Hepatocyte (in vitro differentiated cells): ENCODE results near the gene SPIB. TPM values are rescaled to one million over a fixed set of nuclear protein-coding genes. Genes with fewer than 3 reads are reported as not detected.

Experiments
- DNase-seq: peaks from one replicate; pipeline ENCODE4 v3.0.0-alpha.2; 2016; ENCODE audit warnings: low spot score
- H2AFZ ChIP-seq: fragments of 200-600 bp; sonication (generic); 2 replicates; pipeline ENCODE4 v1.6.0; 2016; ENCODE audit warnings: antibody characterized with exemption, mild to moderate bottlenecking
- H3K27ac ChIP-seq: fragments of 200-600 bp; sonication (generic); 2 replicates; pipeline ENCODE4 v1.5.1; 2016; ENCODE audit warnings: mild to moderate bottlenecking
- H3K27me3 ChIP-seq: fragments of 200-600 bp; sonication (generic); 2 replicates; pipeline ENCODE4 v1.6.1; 2016
- H3K36me3 ChIP-seq: fragments of 200-600 bp; sonication (generic); replicated peaks from 2 replicates; pipeline ENCODE4 v1.5.1; 2016; ENCODE audit warnings: low read depth; ENCODE audit not compliant: insufficient read depth
- H3K4me1 ChIP-seq: fragments of 200-600 bp; sonication (generic); 2 replicates; pipeline ENCODE4 v1.5.1; 2016; ENCODE audit warnings: mild to moderate bottlenecking, moderate library complexity; ENCODE audit not compliant: insufficient read depth
- H3K4me2 ChIP-seq: fragments of 200-600 bp; sonication (generic); 2 replicates; pipeline ENCODE4 v1.6.0; 2016
- H3K4me3 ChIP-seq: fragments of 200-600 bp; sonication (generic); 2 replicates; pipeline ENCODE4 v1.5.1; 2016; ENCODE audit warnings: mild to moderate bottlenecking
- H3K79me2 ChIP-seq: fragments of 200-600 bp; sonication (generic); 2 replicates; pipeline ENCODE4 v1.6.0; 2017; ENCODE audit warnings: mild to moderate bottlenecking
- H3K9me2 ChIP-seq: fragments of 200-600 bp; sonication (generic); replicated peaks from 2 replicates; pipeline ENCODE4 v1.6.0; 2017; ENCODE audit warnings: mild to moderate bottlenecking; ENCODE audit not compliant: insufficient read depth
- H3K9me3 ChIP-seq: fragments of 200-600 bp; sonication (generic); 2 replicates; pipeline ENCODE4 v1.5.1; 2016; ENCODE audit warnings: low read depth, mild to moderate bottlenecking
- H4K20me1 ChIP-seq: fragments of 200-600 bp; sonication (generic); 2 replicates; pipeline ENCODE4 v1.6.0; 2016; ENCODE audit warnings: mild to moderate bottlenecking; ENCODE audit not compliant: insufficient read depth, poor library complexity, severe bottlenecking
- EZH2 ChIP-seq: fragments of 200-600 bp; sonication (generic); IDR thresholded peaks from 2 replicates; pipeline ENCODE4 v1.6.1; 2016; ENCODE audit warnings: antibody characterized with exemption, mild to moderate bottlenecking, borderline replicate concordance
- EZH2phosphoT487 ChIP-seq: fragments of 200-600 bp; sonication (generic); IDR thresholded peaks from one replicate; pipeline ENCODE4 v1.6.1; 2018; ENCODE audit warnings: antibody characterized with exemption, mild to moderate bottlenecking, low read depth, moderate library complexity; ENCODE audit not compliant: unreplicated experiment, severe bottlenecking
- WGBS: methylation state at CpG from one replicate; pipeline ENCODE4 v1.1.6; 2016; ENCODE audit warnings: low lambda C conversion rate; ENCODE audit errors: missing lambda C conversion rate; 5-methylcytosine and 5-hydroxymethylcytosine counted together
- polyA plus RNA-seq: library from polyadenylated mRNA; unstranded; fragments of >200 nt; fragmentation: Nextera tagmentation; extraction: Ambion mirVana; gene quantifications from 2 replicates; pipeline ENCODE4 v1.2.1, GENCODE V29; 2016
- total RNA-seq: library from RNA; depleted of rRNA; stranded (reverse); fragments of >200 nt; gene quantifications from 2 replicates; pipeline ENCODE4 v1.2.3, GENCODE V29; 2014
- TF ChIP-seq, protein P1 (sequence below): fragments of 200-600 bp; sonication (generic); IDR thresholded peaks from 2 replicates; pipeline ENCODE4 v1.5.1; 2016; ENCODE audit warnings: antibody characterized with exemption, mild to moderate bottlenecking; ENCODE audit not compliant: poor library complexity

Gene SPIB
- total and polyA plus RNA-seq, 2 experiments from 2014 or later, result 0.63 to 2.8 TPM

DNA sequence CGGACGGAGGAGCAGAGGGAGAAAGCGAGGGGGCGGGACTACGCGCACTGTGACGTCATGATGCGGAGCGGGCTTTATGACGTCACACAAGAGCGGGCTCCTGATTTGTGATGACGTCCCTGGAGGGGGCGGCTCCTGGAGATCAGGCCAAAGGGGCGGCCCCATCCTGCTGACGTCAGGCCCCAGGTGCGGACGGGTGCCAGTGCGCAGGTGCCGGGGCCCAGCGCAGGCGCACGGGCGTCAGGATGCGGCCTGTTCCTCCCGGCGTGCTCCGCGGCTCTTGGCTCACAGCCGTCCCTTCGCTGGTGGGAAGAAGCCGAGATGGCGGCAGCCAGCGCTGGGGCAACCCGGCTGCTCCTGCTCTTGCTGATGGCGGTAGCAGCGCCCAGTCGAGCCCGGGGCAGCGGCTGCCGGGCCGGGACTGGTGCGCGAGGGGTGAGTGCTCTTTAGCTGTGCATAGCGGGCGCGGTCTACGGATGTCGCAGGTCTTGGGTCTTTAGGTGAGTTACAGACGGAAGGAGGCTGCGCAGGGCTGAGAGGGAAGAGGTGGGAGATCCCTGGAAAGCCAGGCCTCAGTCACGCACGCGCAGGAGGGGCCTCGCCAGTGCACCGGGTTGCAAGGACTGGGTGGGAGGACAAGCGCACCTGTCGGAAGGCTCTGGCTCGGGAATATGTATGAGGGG, 57.6 kb downstream of the SPIB start, which contains the start of the genes EMC10 and GARIN5A:
Gene EMC10 (plus strand): TSS at position 284 of the 683 bp plus-strand sequence. CDS start 38 bp downstream, at position 322.
Gene GARIN5A (minus strand): TSS at position 625 of the 683 bp plus-strand sequence. CDS start 460 bp downstream, at position 165.
- H3K27ac ChIP-seq, result peak within 1 kb of the TSS; percentile 94
- no peaks in the 10 kb centered on the region for H3K9me2 ChIP-seq
- no peaks in the 10 kb centered on the region for H3K36me3 ChIP-seq
- 4% methylated on average over 55 of the region's 58 CpGs for WGBS
- peaks cover 34% of the 10 kb centered on the region for H4K20me1 ChIP-seq
- H2AFZ ChIP-seq, result peak within 1 kb of the TSS; percentile 87
- no peaks in the 10 kb centered on the region for H3K9me3 ChIP-seq
- H3K4me2 ChIP-seq, result peak within 1 kb of the TSS; percentile 74
- DNase-seq, result peak; percentile 97
- H3K27me3 ChIP-seq, result no peaks in the 10 kb centered on the region
- H3K4me3 ChIP-seq, result peak within 1 kb of the TSS; percentile 79
- TF ChIP-seq, protein P1, sequence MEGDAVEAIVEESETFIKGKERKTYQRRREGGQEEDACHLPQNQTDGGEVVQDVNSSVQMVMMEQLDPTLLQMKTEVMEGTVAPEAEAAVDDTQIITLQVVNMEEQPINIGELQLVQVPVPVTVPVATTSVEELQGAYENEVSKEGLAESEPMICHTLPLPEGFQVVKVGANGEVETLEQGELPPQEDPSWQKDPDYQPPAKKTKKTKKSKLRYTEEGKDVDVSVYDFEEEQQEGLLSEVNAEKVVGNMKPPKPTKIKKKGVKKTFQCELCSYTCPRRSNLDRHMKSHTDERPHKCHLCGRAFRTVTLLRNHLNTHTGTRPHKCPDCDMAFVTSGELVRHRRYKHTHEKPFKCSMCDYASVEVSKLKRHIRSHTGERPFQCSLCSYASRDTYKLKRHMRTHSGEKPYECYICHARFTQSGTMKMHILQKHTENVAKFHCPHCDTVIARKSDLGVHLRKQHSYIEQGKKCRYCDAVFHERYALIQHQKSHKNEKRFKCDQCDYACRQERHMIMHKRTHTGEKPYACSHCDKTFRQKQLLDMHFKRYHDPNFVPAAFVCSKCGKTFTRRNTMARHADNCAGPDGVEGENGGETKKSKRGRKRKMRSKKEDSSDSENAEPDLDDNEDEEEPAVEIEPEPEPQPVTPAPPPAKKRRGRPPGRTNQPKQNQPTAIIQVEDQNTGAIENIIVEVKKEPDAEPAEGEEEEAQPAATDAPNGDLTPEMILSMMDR, result no peak
- TF ChIP-seq EZH2phosphoT487, result no peak
- peaks cover 22% of the 10 kb centered on the region for H3K79me2 ChIP-seq
- H3K4me1 ChIP-seq, result peaks cover 6% of the 10 kb centered on the region

GRCh38 chr19:50476907-50477238, 58.1 kb downstream of the SPIB start:
- H3K9me3 ChIP-seq, result no peaks in the 10 kb centered on the region
- TF ChIP-seq, protein P1, result no peak
- TF ChIP-seq EZH2, result no peak
- TF ChIP-seq EZH2phosphoT487, result no peak
- H3K4me1 ChIP-seq, result peaks cover 6% of the 10 kb centered on the region
- H2AFZ ChIP-seq, result peak overlapping the region; percentile 87
- peaks cover 22% of the 10 kb centered on the region for H3K79me2 ChIP-seq
- DNase-seq, result no peak
- peaks cover 36% of the 10 kb centered on the region for H4K20me1 ChIP-seq
- no peaks in the 10 kb centered on the region for H3K9me2 ChIP-seq
- no peaks in the 10 kb centered on the region for H3K27me3 ChIP-seq
- peak overlapping the region; percentile 74 for H3K4me2 ChIP-seq
- peak overlapping the region; percentile 94 for H3K27ac ChIP-seq
- H3K36me3 ChIP-seq, result no peaks in the 10 kb centered on the region
- WGBS, result 23% methylated on average over 20 of the region's 20 CpGs
- peak overlapping the region; percentile 79 for H3K4me3 ChIP-seq

DNA sequence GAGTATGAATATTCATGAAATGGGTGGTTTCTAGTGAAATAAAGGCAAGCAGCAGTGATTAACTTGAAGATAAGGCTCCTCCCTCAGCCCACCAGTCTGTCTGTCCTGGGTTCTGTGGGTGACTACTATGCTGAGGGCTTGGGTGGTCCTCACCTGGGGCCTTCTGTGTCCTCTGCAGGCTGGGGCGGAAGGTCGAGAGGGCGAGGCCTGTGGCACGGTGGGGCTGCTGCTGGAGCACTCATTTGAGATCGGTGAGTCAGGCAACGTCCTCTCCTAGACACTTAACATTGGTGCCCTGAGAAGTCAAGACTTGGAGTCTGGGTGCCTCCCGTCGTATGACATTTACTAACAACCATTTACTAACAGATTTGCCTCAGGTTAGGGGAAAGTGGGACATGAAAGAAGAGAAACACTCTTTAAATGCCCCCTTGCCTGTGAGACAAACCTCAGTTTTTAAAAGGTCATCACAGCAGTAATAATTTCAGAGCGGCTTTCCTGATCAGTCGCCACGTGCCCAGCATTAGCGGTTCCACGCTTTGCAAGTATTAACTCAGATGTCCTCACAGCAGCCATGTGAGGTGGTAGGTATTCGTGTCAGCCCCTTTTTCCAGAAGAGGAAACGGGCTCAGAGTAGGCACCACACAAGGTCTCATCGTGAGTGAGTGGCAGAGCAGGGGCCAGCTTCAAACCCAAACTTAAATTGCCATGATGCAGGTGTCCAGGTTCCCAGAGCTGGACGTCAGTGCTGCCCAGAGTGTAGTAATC, 59.2 kb downstream of the SPIB start:
- Histone ChIP-seq H4K20me1 (peaks cover 36% of the 10 kb centered on the region), H3K36me3 (no peaks in the 10 kb centered on the region), H3K79me2 (peaks cover 22% of the 10 kb centered on the region), H3K4me2 (peak overlapping the region; percentile 74), H3K9me2 (no peaks in the 10 kb centered on the region), H3K4me3 (no peak overlapping the region), H3K4me1 (peaks cover 6% of the 10 kb centered on the region), H3K27ac (no peak overlapping the region), H3K9me3 (no peaks in the 10 kb centered on the region), H3K27me3 (no peaks in the 10 kb centered on the region), H2AFZ (no peak overlapping the region)
- TF ChIP-seq EZH2phosphoT487, result no peak
- no peak for DNase-seq
- WGBS, result 95% methylated on average over 17 of the region's 17 CpGs
